DOHH2 (cell line): ENCODE results near the gene ZNF17.

ENCODE experiments used
- CTCF ChIP-seq: fragments of 200-600 bp; sonication (generic); IDR thresholded peaks from one replicate; pipeline ENCODE4 v1.5.1; 2014; ENCODE audit warnings: antibody characterized with exemption, mild to moderate bottlenecking, low read depth, low read length; ENCODE audit not compliant: poor library complexity, severe bottlenecking
- EZH2phosphoT487 ChIP-seq: fragments of 200-600 bp; sonication (generic); IDR thresholded peaks from 2 replicates; pipeline ENCODE4 v1.6.1; 2017; ENCODE audit warnings: borderline replicate concordance, mild to moderate bottlenecking, antibody characterized with exemption, low read length, moderate library complexity, mixed read lengths

- TF ChIP-seq CTCF (no peak), EZH2phosphoT487 (no peak)
Observed at GRCh38 chr19:57441979-57442752, 31.2 kb downstream of the ZNF17 start.
